Measurements from ENCODE around the gene KCNK10. TPM values are rescaled to one million over a fixed set of nuclear protein-coding genes. Genes with fewer than 3 reads are reported as not detected.

KCNK10 gene
- total RNA-seq, 4 donors from 2014 or later, result not detected

DNA sequence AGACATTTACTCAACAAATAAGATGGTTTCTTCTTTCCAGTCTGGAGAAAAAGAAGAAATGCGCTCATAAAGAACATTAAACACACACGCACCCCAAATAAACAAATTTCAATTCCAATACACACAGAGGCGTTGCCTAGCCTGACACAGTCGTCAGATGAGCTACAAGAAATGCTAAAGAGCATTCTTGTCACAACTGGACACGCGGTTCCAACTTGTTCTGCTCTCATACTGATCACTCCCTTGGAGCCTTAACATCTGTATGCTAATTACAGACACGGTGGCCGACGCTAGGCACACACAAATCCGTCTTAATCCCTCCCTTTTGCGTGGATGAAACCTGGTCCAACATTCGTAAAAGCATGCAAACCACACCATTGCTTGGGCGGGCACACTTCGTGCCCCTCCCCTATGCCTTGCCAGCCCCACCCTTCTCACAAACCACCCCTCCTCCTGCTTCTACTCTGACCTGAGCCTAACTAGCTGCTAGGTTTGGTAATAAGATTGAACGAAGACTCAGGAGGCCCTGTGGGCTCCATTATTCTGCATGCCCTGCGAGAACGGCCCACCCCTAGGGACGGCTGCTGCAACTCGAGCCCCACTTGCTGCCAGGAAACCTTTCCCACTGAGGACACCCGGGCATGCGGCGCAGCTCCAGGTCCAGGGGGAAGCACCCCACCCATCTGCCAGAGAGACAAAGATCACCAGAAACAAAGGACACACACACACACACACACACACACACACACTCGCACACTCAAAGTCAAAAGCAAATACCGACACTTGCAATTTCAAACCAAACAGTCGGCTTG is 1.2 kb downstream of the KCNK10 start:
- TF ChIP-seq, protein P1, sequence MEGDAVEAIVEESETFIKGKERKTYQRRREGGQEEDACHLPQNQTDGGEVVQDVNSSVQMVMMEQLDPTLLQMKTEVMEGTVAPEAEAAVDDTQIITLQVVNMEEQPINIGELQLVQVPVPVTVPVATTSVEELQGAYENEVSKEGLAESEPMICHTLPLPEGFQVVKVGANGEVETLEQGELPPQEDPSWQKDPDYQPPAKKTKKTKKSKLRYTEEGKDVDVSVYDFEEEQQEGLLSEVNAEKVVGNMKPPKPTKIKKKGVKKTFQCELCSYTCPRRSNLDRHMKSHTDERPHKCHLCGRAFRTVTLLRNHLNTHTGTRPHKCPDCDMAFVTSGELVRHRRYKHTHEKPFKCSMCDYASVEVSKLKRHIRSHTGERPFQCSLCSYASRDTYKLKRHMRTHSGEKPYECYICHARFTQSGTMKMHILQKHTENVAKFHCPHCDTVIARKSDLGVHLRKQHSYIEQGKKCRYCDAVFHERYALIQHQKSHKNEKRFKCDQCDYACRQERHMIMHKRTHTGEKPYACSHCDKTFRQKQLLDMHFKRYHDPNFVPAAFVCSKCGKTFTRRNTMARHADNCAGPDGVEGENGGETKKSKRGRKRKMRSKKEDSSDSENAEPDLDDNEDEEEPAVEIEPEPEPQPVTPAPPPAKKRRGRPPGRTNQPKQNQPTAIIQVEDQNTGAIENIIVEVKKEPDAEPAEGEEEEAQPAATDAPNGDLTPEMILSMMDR (IDR thresholded peaks at IDR 0.05; ENCODE audit: low read depth), result no peak

DNA sequence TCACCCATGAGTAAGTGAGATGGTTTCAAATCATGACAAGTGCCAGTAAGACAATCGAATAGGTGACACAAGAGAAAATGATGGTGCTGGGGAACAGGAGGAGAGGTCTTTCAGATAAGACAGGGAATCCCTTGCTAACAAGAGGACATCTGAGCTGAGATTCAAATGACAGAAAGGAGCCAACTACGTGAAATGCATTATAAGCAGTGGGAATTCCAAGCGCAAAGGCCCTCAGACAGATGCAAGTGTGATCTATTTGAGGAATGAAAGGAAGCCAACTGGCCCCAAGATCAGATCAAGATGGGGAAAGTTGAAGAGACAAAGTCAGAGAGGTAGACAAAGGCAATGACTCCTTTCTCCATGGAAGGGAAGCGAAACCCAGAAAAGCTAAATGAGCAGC is 4.7 kb downstream of the KCNK10 start:
- TF ChIP-seq, protein P1 (IDR thresholded peaks at IDR 0.05; ENCODE audit: low read depth), result no peak

DNA sequence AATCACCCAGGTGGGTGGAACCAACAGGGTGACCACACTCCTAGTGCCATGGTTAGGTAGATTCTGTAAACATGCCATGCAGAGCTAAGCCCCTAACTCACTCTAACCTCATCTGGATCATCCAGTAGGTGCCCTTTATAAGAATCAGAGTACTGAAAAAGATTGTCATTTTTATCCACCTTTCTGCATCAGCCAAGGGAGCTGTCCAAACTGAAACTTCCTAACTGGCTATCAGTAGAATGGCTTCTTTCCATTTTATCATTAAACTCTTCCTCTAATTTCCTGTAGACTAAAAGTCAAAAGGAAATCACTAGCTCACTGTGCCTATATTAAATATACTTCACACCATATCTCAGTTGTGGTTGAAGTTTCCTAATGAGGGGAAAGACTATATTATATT is 6.5 kb downstream of the KCNK10 start:
- TF ChIP-seq, protein P1 (IDR thresholded peaks at IDR 0.05; ENCODE audit: low read depth), result no peak

DNA sequence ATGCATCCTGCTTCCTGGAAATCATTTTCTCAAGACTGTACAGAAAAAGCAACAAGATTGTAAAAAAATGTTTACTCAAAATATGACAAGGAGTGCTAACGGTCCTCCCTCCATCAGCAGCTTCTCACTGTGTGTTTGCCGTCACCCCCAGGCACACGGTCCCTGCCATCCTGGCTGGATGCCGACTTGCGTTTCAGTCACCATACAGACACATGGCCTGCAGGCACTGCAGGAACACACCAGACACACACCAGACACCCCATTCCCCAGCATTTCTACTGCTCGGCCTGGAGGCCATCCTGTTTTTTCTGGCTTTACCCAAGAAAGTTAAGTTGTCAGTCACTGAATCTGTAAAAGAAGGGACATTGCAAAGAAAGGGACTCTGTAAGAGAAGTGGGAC is 10.8 kb downstream of the KCNK10 start:
- TF ChIP-seq, protein P1 (IDR thresholded peaks at IDR 0.05; ENCODE audit: low read depth), result no peak

DNA sequence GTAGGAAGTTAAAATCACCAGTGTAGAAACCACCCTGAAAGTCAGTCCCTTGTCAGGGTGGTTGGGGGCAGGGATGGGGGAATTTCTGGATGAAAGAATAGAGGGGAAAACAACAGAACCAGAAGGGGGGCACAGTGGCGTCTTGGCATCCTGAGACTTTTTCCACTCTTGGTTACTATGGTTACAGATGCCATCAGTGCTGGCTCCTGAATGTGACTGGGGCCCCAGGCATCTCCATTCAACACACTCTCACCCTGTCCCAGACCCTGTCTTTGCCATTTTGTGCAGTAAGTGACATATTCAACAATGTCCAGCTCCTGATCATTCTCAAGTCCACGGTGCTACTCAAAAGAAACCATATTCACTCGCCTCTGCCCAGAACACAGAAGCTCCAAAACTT is 11.3 kb downstream of the KCNK10 start:
- TF ChIP-seq, protein P1 (IDR thresholded peaks at IDR 0.05; ENCODE audit: low read depth), result no peak

DNA sequence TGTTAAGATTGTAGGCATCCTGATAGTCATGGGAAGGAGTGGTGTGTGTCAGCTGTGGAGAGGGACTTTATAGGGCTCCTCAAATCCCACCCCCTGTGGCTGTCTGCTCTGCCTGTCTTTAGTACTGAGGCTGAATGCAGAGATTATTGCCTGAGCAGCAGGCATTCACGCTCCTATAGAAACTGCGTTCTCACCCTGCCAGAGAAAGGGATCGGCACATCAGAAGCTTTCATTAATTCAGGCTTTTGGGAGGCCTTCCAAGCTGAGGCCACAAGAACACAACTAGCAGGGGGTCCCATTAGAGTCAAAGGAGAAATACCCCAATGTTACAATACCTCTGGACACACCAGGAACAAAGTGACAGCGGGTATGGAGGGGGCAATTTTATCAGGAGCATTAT is 12.6 kb downstream of the KCNK10 start:
- TF ChIP-seq, protein P1 (IDR thresholded peaks at IDR 0.05; ENCODE audit: low read depth), result no peak

DNA sequence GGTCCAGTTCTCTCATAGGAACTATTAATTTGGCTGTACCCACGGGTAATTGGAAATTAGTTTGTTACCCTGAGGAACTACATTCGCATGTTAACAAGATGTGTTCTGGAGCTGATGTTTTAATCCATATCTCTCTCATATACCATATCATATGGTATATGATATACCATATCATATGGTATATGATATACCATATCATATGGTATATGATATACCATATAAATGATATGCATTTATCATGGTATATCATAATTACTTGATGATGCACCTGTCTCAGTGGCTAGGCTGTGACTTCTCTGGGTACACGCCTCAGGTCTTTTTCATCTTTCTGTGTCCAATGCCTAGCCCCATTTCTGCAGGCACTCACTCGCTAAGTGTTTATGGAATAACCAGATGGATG is 13.0 kb downstream of the KCNK10 start:
- TF ChIP-seq, protein P1 (IDR thresholded peaks at IDR 0.05; ENCODE audit: low read depth), result no peak

Data from subcutaneous adipose tissue (tissue), 4 donors.